PFSK-1 (cell line): ENCODE data around the gene SRPX. TPM values are rescaled to one million over a fixed set of nuclear protein-coding genes. Genes with fewer than 3 reads are reported as not detected.

Experiments used
- FOXP2 ChIP-seq: optimal IDR thresholded peaks from 2 replicates; pipeline ENCODE3; 2011; ENCODE audit warnings: borderline replicate concordance, control low read depth, inconsistent platforms; ENCODE audit not compliant: insufficient read depth; ENCODE audit errors: extremely low read length, extremely low read depth
- POLR2AphosphoS5 ChIP-seq: IDR thresholded peaks from 2 replicates; pipeline ENCODE4 v1.6.1; 2012; ENCODE audit warnings: low read depth, mild to moderate bottlenecking, control low read depth, low read length, moderate library complexity
- SIN3A ChIP-seq: IDR thresholded peaks from 2 replicates; pipeline ENCODE4 v1.6.1; 2012; ENCODE audit warnings: mild to moderate bottlenecking, low read length, moderate library complexity, borderline replicate concordance; ENCODE audit not compliant: insufficient read depth
- TAF1 ChIP-seq: IDR thresholded peaks from 2 replicates; pipeline ENCODE4 v1.6.1; 2012; ENCODE audit warnings: low read length, control low read depth, borderline replicate concordance; ENCODE audit not compliant: insufficient read depth
- polyA plus RNA-seq: library from polyadenylated mRNA; unstranded; fragments of >200 nt; gene quantifications from one replicate; pipeline ENCODE4 v1.2.1, GENCODE V29; 2012; ENCODE audit warnings: low read depth, missing spikeins; ENCODE audit not compliant: insufficient read length
- TF ChIP-seq, protein P1 (sequence below), 2 experiments: IDR thresholded peaks; 2 replicates each; pipeline versions ENCODE4 v1.6.1 to v1.8.0; 2011 to 2012; ENCODE audit warnings: low read depth in 2 of 2, low read length in 2 of 2, control low read depth in 1 of 2, inconsistent platforms in 1 of 2, mild to moderate bottlenecking in 1 of 2, moderate library complexity in 1 of 2; ENCODE audit not compliant: insufficient read depth in 1 of 2

The SRPX gene, protein sequence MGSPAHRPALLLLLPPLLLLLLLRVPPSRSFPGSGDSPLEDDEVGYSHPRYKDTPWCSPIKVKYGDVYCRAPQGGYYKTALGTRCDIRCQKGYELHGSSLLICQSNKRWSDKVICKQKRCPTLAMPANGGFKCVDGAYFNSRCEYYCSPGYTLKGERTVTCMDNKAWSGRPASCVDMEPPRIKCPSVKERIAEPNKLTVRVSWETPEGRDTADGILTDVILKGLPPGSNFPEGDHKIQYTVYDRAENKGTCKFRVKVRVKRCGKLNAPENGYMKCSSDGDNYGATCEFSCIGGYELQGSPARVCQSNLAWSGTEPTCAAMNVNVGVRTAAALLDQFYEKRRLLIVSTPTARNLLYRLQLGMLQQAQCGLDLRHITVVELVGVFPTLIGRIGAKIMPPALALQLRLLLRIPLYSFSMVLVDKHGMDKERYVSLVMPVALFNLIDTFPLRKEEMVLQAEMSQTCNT
- polyA plus RNA-seq: 185 TPM

GRCh38 chrX:38220415-38221390 is at the start of gene SRPX:
TSS of gene SRPX (minus strand) at chrX:38220871. CDS start at chrX:38220792, 79 bp downstream.
- TF ChIP-seq SIN3A (no peak), TAF1 (no peak), FOXP2 (no peak), POLR2AphosphoS5 (no peak)
- TF ChIP-seq, protein P1, sequence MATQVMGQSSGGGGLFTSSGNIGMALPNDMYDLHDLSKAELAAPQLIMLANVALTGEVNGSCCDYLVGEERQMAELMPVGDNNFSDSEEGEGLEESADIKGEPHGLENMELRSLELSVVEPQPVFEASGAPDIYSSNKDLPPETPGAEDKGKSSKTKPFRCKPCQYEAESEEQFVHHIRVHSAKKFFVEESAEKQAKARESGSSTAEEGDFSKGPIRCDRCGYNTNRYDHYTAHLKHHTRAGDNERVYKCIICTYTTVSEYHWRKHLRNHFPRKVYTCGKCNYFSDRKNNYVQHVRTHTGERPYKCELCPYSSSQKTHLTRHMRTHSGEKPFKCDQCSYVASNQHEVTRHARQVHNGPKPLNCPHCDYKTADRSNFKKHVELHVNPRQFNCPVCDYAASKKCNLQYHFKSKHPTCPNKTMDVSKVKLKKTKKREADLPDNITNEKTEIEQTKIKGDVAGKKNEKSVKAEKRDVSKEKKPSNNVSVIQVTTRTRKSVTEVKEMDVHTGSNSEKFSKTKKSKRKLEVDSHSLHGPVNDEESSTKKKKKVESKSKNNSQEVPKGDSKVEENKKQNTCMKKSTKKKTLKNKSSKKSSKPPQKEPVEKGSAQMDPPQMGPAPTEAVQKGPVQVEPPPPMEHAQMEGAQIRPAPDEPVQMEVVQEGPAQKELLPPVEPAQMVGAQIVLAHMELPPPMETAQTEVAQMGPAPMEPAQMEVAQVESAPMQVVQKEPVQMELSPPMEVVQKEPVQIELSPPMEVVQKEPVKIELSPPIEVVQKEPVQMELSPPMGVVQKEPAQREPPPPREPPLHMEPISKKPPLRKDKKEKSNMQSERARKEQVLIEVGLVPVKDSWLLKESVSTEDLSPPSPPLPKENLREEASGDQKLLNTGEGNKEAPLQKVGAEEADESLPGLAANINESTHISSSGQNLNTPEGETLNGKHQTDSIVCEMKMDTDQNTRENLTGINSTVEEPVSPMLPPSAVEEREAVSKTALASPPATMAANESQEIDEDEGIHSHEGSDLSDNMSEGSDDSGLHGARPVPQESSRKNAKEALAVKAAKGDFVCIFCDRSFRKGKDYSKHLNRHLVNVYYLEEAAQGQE (IDR thresholded peaks at IDR 0.05; ENCODE audit: insufficient read depth in 1 of 2, low read depth in 2 of 2, low read length in 2 of 2): no peak

DNA sequence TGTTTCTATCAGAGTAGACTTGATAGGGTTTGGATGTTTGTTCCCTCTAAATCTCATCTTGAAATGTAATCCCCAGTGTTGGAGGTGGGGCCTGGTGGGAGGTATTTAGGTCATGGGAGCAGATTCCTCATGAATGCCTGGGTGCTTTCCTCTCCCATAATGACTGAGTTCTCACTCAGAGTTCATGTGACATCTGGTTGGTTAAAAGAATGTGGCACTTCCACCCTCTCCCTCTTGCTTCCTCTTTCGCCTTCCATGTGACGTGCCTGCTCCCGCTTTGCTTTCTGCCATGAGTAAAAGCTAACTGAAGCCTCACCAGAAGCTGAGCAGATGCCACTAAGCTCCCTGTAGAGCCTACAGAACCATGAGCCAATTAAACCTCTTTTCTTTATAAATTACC is 47.3 kb upstream of the SRPX start:
- TF ChIP-seq, protein P1 (IDR thresholded peaks at IDR 0.05; ENCODE audit: insufficient read depth in 1 of 2, low read depth in 2 of 2, low read length in 2 of 2): no peak
- TF ChIP-seq TAF1: no peak
- no peak for TF ChIP-seq POLR2AphosphoS5
- no peak for TF ChIP-seq FOXP2

DNA sequence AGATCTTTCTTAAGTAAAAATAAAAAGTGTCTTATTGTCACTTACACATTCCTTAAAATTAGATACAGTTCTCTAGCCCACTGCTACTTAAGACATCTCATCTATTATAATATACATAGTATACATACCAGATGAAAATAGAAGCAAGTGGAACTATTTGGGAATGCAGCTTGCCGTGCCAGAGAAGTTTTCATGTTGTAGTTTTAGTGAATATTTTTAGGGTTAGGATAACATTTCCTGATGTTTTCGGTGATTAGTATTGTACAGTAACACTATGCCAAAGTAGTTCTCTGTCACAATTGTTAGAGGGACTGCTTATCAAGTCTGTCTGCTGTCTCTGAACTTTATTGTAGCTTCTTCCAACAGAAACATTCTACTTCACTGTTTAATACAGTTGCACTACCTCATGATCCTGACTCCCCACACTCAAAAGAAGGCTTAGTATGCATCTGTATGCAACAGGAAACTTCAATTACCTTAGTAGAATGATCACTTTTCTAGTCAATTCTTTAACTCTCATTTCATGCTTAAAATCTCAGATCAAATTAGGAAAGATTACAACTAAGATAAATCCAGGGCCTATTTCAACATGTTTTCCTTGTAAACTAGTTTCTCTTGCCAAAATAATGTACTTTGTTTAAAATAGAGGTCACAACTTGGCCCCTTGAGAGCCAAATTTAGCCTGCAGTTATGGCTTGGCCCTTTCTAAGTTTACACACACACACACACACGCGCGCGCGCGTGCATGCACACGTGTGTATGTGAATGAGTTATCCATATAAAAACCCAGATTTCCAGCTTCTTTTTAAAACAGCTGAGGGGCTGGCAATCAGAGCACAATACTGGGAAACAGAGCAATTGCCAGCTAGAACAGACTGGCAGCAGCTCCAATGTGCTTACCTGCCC is 42.3 kb upstream of the SRPX start:
- no peak for TF ChIP-seq TAF1
- no peak for TF ChIP-seq SIN3A
- no peak for TF ChIP-seq POLR2AphosphoS5
- no peak for TF ChIP-seq FOXP2
- TF ChIP-seq, protein P1 (IDR thresholded peaks at IDR 0.05; ENCODE audit: insufficient read depth in 1 of 2, low read depth in 2 of 2, low read length in 2 of 2): no peak

GRCh38 chrX:38260231-38260630 is 39.6 kb upstream of the SRPX start:
- TF ChIP-seq, protein P1 (IDR thresholded peaks at IDR 0.05; ENCODE audit: insufficient read depth in 1 of 2, low read depth in 2 of 2, low read length in 2 of 2): no peak
- TF ChIP-seq SIN3A (no peak), POLR2AphosphoS5 (no peak), TAF1 (no peak), FOXP2 (no peak)
